HepG2 (cell line): ENCODE results near the gene CCL17. TPM values are rescaled to one million over a fixed set of nuclear protein-coding genes. Genes with fewer than 3 reads are reported as not detected.

ENCODE experiments used
- ARID3A ChIP-seq: IDR thresholded peaks from 2 replicates; pipeline ENCODE4 v1.6.1; 2012; ENCODE audit warnings: low read depth, low read length, improper control_type of control experiment
- ELF3 ChIP-seq: IDR thresholded peaks from 2 replicates; pipeline ENCODE4 v1.6.1; 2016; ENCODE audit warnings: missing genetic modification reagents, missing compliant biosample characterization
- ETV5 ChIP-seq: IDR thresholded peaks from 2 replicates; pipeline ENCODE4 v1.6.1; 2018; ENCODE audit warnings: missing biosample characterization, missing genetic modification reagents, inconsistent platforms, borderline replicate concordance
- FOXM1 ChIP-seq: sonication (generic); formaldehyde crosslinking; IDR thresholded peaks from 2 replicates; pipeline ENCODE4 v1.5.0; 2020; ENCODE audit warnings: missing genetic modification reagents
- HNRNPL ChIP-seq: fragments of 200-400 bp; formaldehyde crosslinking; IDR thresholded peaks from 2 replicates; pipeline ENCODE4 v1.6.1; 2017; ENCODE audit warnings: mild to moderate bottlenecking, low read depth, low read length
- IKZF1 ChIP-seq: fragments of 450-650 bp; IDR thresholded peaks from 2 replicates; pipeline ENCODE4 v1.7.1; 2016
- JARID2 ChIP-seq: sonication (generic); formaldehyde crosslinking; IDR thresholded peaks from 2 replicates; pipeline ENCODE4 v1.8.1; 2023; ENCODE audit warnings: missing genetic modification reagents, inconsistent platforms; ENCODE audit not compliant: insufficient replicate concordance
- MEIS2 ChIP-seq: sonication (generic); formaldehyde crosslinking; IDR thresholded peaks from 2 replicates; pipeline ENCODE4 v1.9.0; 2021; ENCODE audit warnings: mild to moderate bottlenecking, missing genetic modification reagents
- RBAK ChIP-seq: sonication (generic); formaldehyde crosslinking; IDR thresholded peaks from 2 replicates; pipeline ENCODE4 v1.5.1; 2020; ENCODE audit warnings: mild to moderate bottlenecking, missing genetic modification reagents
- RFXANK ChIP-seq: IDR thresholded peaks from 2 replicates; pipeline ENCODE4 v1.6.1; 2016
- ZBTB33 ChIP-seq: sonication (generic); formaldehyde crosslinking; IDR thresholded peaks from 2 replicates; pipeline ENCODE4 v1.4.0; 2020; ENCODE audit warnings: missing genetic modification reagents
- ZBTB4 ChIP-seq: sonication (generic); formaldehyde crosslinking; IDR thresholded peaks from 2 replicates; pipeline ENCODE4 v1.4.0; 2020; ENCODE audit warnings: missing genetic modification reagents, mild to moderate bottlenecking, borderline replicate concordance
- ZNF660 ChIP-seq: sonication (generic); formaldehyde crosslinking; IDR thresholded peaks from 2 replicates; pipeline ENCODE4 v1.5.1; 2020; ENCODE audit warnings: mild to moderate bottlenecking, low read depth, missing genetic modification reagents, borderline replicate concordance
- ZNF724P ChIP-seq: sonication (generic); formaldehyde crosslinking; IDR thresholded peaks from 2 replicates; pipeline ENCODE4 v1.8.0; 2022; ENCODE audit warnings: missing genetic modification reagents, borderline replicate concordance
- ZNF788 ChIP-seq: sonication (generic); formaldehyde crosslinking; IDR thresholded peaks from 2 replicates; pipeline ENCODE4 v1.5.0; 2020; ENCODE audit warnings: mild to moderate bottlenecking, missing genetic modification reagents, borderline replicate concordance
- polyA plus RNA-seq, 8 experiments: library from polyadenylated mRNA; depleted of rRNA in 3 of 8; stranded (reverse) in 7 of 8; unstranded in 1 of 8; fragments of >200 nt; fragmentation: Illumina TruSeq in 4 of 8; extraction: Trizol in 4 of 8; gene quantifications; 2 replicates each; pipeline versions ENCODE4 v1.2.1 to v1.2.3, GENCODE V29; 2011 to 2016; ENCODE audit warnings: low read depth in 4 of 8, missing spikeins in 1 of 8, mixed read lengths in 1 of 8; ENCODE audit not compliant: insufficient read depth in 1 of 8
- total RNA-seq, 5 experiments: library from RNA; depleted of rRNA; stranded (reverse); fragments of >200 nt; fragmentation: Illumina TruSeq; extraction: Trizol; gene quantifications; 2 replicates each; pipeline ENCODE4 v1.2.3, GENCODE V29; 2016; ENCODE audit warnings: low read depth in 1 of 5

The CCL17 gene
- total and polyA plus RNA-seq, 2 of the 13 experiments (the other 11 are each of a cell fraction or from before 2014, with no cell fraction given), result not detected

- TF ChIP-seq ZBTB4 (CRISPR knock-in tag) (peak; percentile 76; the same call in 1 of the 2 replicates), RBAK (CRISPR knock-in tag) (0 out of 2 replicates have a peak, but pooled peaks have one; percentile 69), ZBTB33 (peak; percentile 85), RFXANK (CRISPR knock-in tag) (peak; percentile 87; the same call in 1 of the 2 replicates), JARID2 (CRISPR knock-in tag) (peak; percentile 92), ARID3A (no peak), ZNF724P (no peak), MEIS2 (CRISPR knock-in tag) (peak; percentile 23; the same call in 1 of the 2 replicates), ETV5 (peak; percentile 97), ZNF660 (CRISPR knock-in tag) (no peak), ELF3 (CRISPR knock-in tag) (peak; percentile 96), IKZF1 (no peak), ZNF788 (CRISPR knock-in tag) (peak; percentile 96; the same call in 1 of the 2 replicates), HNRNPL (0 out of 2 replicates have a peak, but pooled peaks have one; percentile 51), FOXM1 (no peak)
These were observed 57.8 kb downstream of the CCL17 start, which contains the start of gene POLR2C (continued) for GRCh38 chr16:57462209-57462977.
